GM23248 (cell line): ENCODE measurements around the gene HELLS. TPM values are rescaled to one million over a fixed set of nuclear protein-coding genes. Genes with fewer than 3 reads are reported as not detected.

Experiments used
- DNase-seq: peaks from one replicate; pipeline ENCODE4 v3.0.0-alpha.2; 2015
- H2AFZ ChIP-seq: fragments of 200-600 bp; sonication (generic); 2 replicates; pipeline ENCODE4 v1.6.1; 2016; ENCODE audit warnings: antibody characterized with exemption
- H3F3A ChIP-seq: fragments of 200-600 bp; sonication (generic); 2 replicates; pipeline ENCODE4 v1.6.1; 2016; ENCODE audit warnings: mild to moderate bottlenecking, antibody characterized with exemption, mixed run types; ENCODE audit not compliant: insufficient read depth
- H3K27ac ChIP-seq: fragments of 200-600 bp; sonication (generic); 2 replicates; pipeline ENCODE4 v1.5.1; 2016; ENCODE audit warnings: mild to moderate bottlenecking
- H3K27me3 ChIP-seq: fragments of 200-600 bp; sonication (generic); replicated peaks from 2 replicates; pipeline ENCODE4 v1.6.1; 2016; ENCODE audit warnings: mild to moderate bottlenecking; ENCODE audit not compliant: insufficient read depth
- H3K36me3 ChIP-seq: fragments of 200-600 bp; sonication (generic); 2 replicates; pipeline ENCODE4 v1.6.1; 2016; ENCODE audit warnings: low read depth, mild to moderate bottlenecking
- H3K4me1 ChIP-seq: fragments of 200-600 bp; sonication (generic); 2 replicates; pipeline ENCODE4 v1.6.1; 2016; ENCODE audit warnings: mild to moderate bottlenecking; ENCODE audit not compliant: insufficient read depth
- H3K4me2 ChIP-seq: fragments of 200-600 bp; sonication (generic); one replicate; pipeline ENCODE4 v1.6.1; 2016; ENCODE audit warnings: mild to moderate bottlenecking; ENCODE audit not compliant: unreplicated experiment
- H3K4me3 ChIP-seq: fragments of 200-600 bp; sonication (generic); 2 replicates; pipeline ENCODE4 v1.5.1; 2016; ENCODE audit warnings: mild to moderate bottlenecking
- H3K79me2 ChIP-seq: fragments of 200-600 bp; sonication (generic); 2 replicates; pipeline ENCODE4 v1.6.1; 2016; ENCODE audit warnings: mild to moderate bottlenecking; ENCODE audit not compliant: insufficient read depth
- H3K9ac ChIP-seq: fragments of 200-600 bp; sonication (generic); 2 replicates; pipeline ENCODE4 v1.6.1; 2016; ENCODE audit warnings: mild to moderate bottlenecking
- H3K9me2 ChIP-seq: fragments of 200-600 bp; sonication (generic); 2 replicates; pipeline ENCODE4 v1.6.1; 2016; ENCODE audit warnings: mixed run types, mild to moderate bottlenecking, moderate library complexity; ENCODE audit not compliant: insufficient read depth
- H3K9me3 ChIP-seq: fragments of 200-600 bp; sonication (generic); one replicate; pipeline ENCODE4 v1.6.1; 2017; ENCODE audit warnings: low read depth
- H4K20me1 ChIP-seq: fragments of 200-600 bp; sonication (generic); 2 replicates; pipeline ENCODE4 v1.6.0; 2016; ENCODE audit not compliant: insufficient read depth
- EZH2 ChIP-seq: fragments of 200-600 bp; sonication (generic); IDR thresholded peaks from 2 replicates; pipeline ENCODE4 v1.6.1; 2018; ENCODE audit warnings: antibody characterized with exemption, mild to moderate bottlenecking; ENCODE audit not compliant: insufficient read depth, poor library complexity, severe bottlenecking
- EZH2phosphoT487 ChIP-seq: fragments of 200-600 bp; sonication (generic); IDR thresholded peaks from 2 replicates; pipeline ENCODE4 v1.6.1; 2018; ENCODE audit warnings: antibody characterized with exemption, moderate library complexity, mild to moderate bottlenecking, low read depth; ENCODE audit not compliant: insufficient read depth
- whole genome bisulfite sequencing, 2 experiments: methylation state at CpG; one replicate each; pipeline ENCODE4 v1.1.6; 2015 to 2017; ENCODE audit warnings: low lambda C conversion rate in 2 of 2, low coverage in 1 of 2; ENCODE audit errors: missing lambda C conversion rate in 2 of 2; 5-methylcytosine and 5-hydroxymethylcytosine counted together
- in situ Hi-C: fragments of 300-500 bp; cut with MboI; formaldehyde crosslinking; loops from 2 replicates; pipeline ENCODE4 v1.15.0; 2020
- polyA plus RNA-seq: library from polyadenylated mRNA; unstranded; fragments of >200 nt; fragmentation: Nextera tagmentation; extraction: Ambion mirVana; gene quantifications from 2 replicates; pipeline ENCODE4 v1.2.1, GENCODE V29; 2016
- total RNA-seq: library from RNA; depleted of rRNA; stranded (reverse); fragments of >200 nt; shearing (Covaris generic); gene quantifications from 2 replicates; pipeline ENCODE4 v1.2.3, GENCODE V29; 2014

HELLS gene
- total and polyA plus RNA-seq, 2 experiments from 2014 or later: 20.3 to 32.3 TPM

DNA sequence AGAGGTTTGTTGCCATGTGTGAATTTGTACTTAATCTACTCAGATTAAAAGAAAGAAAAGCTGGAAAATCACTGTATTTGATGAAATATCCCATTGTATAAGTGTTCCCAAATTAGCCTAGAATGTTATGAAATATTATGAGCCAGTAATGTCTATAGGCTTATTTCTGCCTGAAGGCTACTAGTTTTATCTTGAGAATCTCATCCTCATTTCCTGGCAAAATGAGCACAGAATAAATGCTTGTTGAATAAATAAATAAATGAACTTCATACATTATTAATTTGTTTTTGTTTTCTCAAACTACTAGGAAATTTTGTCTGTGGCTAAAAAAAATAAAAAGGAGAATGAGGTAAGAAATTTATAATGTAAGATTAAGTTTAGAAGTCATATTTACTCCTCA is 25.5 kb downstream of the HELLS start:
- Histone ChIP-seq H3F3A (no peaks in the 10 kb centered on the region), H3K9me2 (no peaks in the 10 kb centered on the region), H4K20me1 (no peaks in the 10 kb centered on the region), H3K79me2 (no peaks in the 10 kb centered on the region), H3K36me3 (no peaks in the 10 kb centered on the region), H3K9me3 (no peaks in the 10 kb centered on the region), H2AFZ (peak overlapping the region; percentile 50; the same call in 1 of the 2 replicates), H3K27me3 (no peaks in the 10 kb centered on the region), H3K4me3 (no peak overlapping the region), H3K27ac (no peak overlapping the region), H3K4me2 (no peak overlapping the region), H3K9ac (no peak overlapping the region), H3K4me1 (no peaks in the 10 kb centered on the region)
- in situ Hi-C loops: no loop called here
- DNase-seq: no peak
- no peak for TF ChIP-seq EZH2phosphoT487
- TF ChIP-seq EZH2: no peak

DNA sequence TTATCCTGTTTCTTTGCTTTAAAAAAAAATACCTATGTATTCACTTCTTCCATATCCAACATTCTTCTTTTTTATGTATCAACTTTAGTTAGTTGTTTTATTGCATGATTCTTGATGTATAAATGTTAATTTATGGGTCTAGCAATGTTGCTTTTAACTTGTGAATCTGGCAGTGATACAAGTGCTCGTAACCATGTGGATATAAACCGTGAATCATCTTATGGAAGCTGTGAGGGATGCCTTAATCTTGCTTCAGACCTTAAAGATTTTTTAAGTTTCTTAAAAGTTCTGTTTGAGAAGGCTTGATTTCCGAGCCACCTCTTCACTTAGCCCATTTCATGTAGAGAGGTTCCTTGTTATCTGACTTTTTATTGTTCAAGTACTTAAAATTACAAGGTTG is 25.9 kb downstream of the HELLS start:
- no peak overlapping the region for H3K4me2 ChIP-seq
- no peaks in the 10 kb centered on the region for H3K27me3 ChIP-seq
- TF ChIP-seq EZH2: no peak
- H3K9me2 ChIP-seq: no peaks in the 10 kb centered on the region
- H3K9ac ChIP-seq: no peak overlapping the region
- H3K36me3 ChIP-seq: no peaks in the 10 kb centered on the region
- no peaks in the 10 kb centered on the region for H3F3A ChIP-seq
- no peak overlapping the region for H3K27ac ChIP-seq
- no peaks in the 10 kb centered on the region for H3K79me2 ChIP-seq
- WGBS, 2 experiments: 84 to 89% methylated on average over 3 of the region's 3 CpGs
- H3K9me3 ChIP-seq: no peaks in the 10 kb centered on the region
- H3K4me1 ChIP-seq: no peaks in the 10 kb centered on the region
- DNase-seq: peak; percentile 12
- no peak overlapping the region for H2AFZ ChIP-seq
- in situ Hi-C loops: no loop called here
- no peak overlapping the region for H3K4me3 ChIP-seq
- no peaks in the 10 kb centered on the region for H4K20me1 ChIP-seq

DNA sequence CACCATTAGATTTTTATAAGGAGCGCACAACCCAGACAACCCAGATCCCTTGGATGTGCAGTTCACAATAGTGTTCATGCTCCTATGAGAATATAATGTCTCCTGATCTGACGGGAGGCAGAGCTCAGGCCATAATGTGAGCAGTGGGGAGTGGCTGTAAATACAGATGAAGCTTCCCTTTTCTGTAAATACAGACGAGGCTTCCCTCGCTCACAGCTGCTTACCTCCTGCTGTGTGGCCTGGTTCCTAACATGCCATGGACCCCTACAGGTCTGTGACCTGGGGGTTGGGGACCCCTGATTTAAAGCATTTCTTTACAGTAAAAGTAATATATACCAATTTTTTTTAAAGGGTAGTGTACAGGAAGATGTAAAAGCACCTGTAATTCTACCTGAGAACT is 33.2 kb downstream of the HELLS start:
- Histone ChIP-seq H3K9me3 (no peaks in the 10 kb centered on the region), H3K79me2 (no peaks in the 10 kb centered on the region), H3F3A (no peaks in the 10 kb centered on the region), H3K36me3 (no peaks in the 10 kb centered on the region), H3K27me3 (no peaks in the 10 kb centered on the region), H3K4me1 (no peaks in the 10 kb centered on the region), H3K4me3 (no peak overlapping the region), H3K9ac (no peak overlapping the region), H4K20me1 (no peaks in the 10 kb centered on the region), H2AFZ (no peak overlapping the region), H3K9me2 (no peaks in the 10 kb centered on the region), H3K27ac (no peak overlapping the region), H3K4me2 (no peak overlapping the region)
- in situ Hi-C loops: no loop called here
- 73 to 82% methylated on average over 4 of the region's 4 CpGs for WGBS, 2 experiments
- TF ChIP-seq EZH2 (no peak), EZH2phosphoT487 (no peak)
- DNase-seq: no peak

DNA sequence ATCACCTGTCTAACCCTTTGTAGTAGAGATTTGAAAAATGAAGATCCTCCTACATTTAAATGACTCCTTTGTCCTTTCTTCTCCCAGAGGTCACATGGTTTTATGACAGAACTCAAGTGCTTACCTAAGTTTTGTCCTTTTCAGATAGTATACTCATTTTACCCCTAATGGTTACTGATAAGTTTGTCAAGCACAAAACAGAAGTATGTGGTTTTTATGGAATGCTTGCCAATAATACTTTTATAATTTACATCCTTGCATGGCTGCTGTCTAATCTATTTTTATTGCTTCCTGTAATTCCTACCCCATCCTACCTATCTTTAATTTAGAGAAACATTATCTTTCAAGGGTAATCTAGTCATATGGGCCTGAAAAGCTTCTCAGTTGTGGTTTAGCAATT is 37.5 kb downstream of the HELLS start:
- Histone ChIP-seq H3K9me2 (no peaks in the 10 kb centered on the region), H3K27me3 (no peaks in the 10 kb centered on the region), H2AFZ (0 out of 2 replicates have a peak overlapping the region, but pooled peaks have one; percentile 16), H3K79me2 (no peaks in the 10 kb centered on the region), H3K4me2 (no peak overlapping the region), H3K4me1 (no peaks in the 10 kb centered on the region), H3K9me3 (no peaks in the 10 kb centered on the region), H4K20me1 (no peaks in the 10 kb centered on the region), H3F3A (no peaks in the 10 kb centered on the region), H3K4me3 (no peak overlapping the region), H3K9ac (no peak overlapping the region), H3K36me3 (no peaks in the 10 kb centered on the region), H3K27ac (no peak overlapping the region)
- DNase-seq: no peak
- no peak for TF ChIP-seq EZH2
- no peak for TF ChIP-seq EZH2phosphoT487
- in situ Hi-C loops: no loop called here

DNA sequence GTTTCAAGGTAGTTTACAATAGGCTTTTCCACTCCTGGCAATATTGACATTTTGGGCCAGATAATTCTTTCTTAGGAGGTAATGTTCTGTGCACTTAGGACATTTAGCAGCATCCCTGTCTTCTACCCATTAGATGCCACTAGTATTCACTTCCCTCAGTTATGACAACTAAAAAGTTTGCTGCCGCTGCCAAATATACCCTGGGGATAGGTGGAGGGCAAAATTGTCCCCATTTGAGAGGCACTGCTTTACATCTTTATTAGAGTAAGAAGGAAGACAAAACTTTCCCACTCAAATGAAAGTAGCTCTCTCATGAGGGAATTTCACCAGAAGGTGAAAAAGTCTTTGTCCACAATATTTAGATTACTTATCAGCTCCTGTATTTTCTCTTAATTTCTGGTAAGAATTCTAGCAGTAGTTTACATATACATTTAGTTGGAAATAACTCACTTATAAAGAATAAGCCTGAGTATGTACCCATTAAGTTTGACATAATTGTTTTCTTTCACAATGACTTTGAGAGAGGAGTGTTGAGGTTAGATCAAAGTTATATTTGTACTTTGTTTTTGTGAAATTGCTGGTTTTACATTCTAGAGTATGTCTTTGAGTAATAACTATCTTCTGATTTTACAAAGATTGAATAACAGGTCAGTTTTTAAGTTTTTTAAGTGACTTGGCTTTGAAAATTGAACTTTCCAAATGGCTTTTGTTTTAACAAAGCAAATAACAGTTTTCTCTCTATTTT is 46.0 kb downstream of the HELLS start:
- no peak for DNase-seq
- Histone ChIP-seq H2AFZ (no peak overlapping the region), H3K9me3 (no peaks in the 10 kb centered on the region), H3K27ac (no peak overlapping the region), H3K36me3 (no peaks in the 10 kb centered on the region), H3K4me2 (no peak overlapping the region), H3K4me1 (no peaks in the 10 kb centered on the region), H3K9me2 (no peaks in the 10 kb centered on the region), H3K9ac (no peak overlapping the region), H3K79me2 (no peaks in the 10 kb centered on the region), H4K20me1 (no peaks in the 10 kb centered on the region), H3K4me3 (no peak overlapping the region), H3F3A (no peaks in the 10 kb centered on the region), H3K27me3 (no peaks in the 10 kb centered on the region)
- in situ Hi-C loops: no loop called here
- 90 to 96% methylated on average over 1 of the region's 1 CpG for WGBS, 2 experiments
- no peak for TF ChIP-seq EZH2
- TF ChIP-seq EZH2phosphoT487: no peak
